ENCODE measurements around the gene SEC14L2. TPM values are rescaled to one million over a fixed set of nuclear protein-coding genes. Genes with fewer than 3 reads are reported as not detected.

SEC14L2 gene
- polyA plus RNA-seq, 1 experiment, result 15.8 TPM

DNA sequence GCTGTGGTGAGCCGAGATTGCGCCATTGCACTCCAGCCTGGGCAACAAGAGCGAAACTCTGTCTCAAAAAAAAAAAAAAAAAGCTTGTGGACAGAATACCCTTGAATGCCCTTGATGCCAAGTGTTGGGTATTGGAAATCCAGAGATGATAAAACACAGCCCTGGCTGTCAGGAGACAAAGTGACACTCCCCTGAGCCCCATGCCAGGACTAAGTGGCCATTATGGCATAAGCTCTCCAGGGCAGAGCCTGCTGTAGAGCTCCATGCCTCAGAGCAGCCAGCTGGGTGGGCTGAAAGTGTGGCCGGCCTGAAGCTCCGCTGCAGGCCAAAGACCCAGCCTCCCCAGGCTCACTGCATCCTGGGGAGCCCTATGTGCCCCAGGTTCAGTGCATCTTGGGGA, 14.5 kb upstream of the SEC14L2 start:
- CTCF ChIA-PET, result interaction anchor here (0.5 to 1.5 kb wide), 2 partner anchors 94 to 127 kb away, joined by 4 read pairs; no protein-coding TSS in a partner anchor
- Histone ChIP-seq H3K9me3 (ENCODE audit: control insufficient read depth, insufficient read depth, low read length) (no peaks in the 10 kb centered on the region), H3K27me3 (ENCODE audit: control insufficient read depth, insufficient read depth, low read length) (no peaks in the 10 kb centered on the region), H3K27ac (ENCODE audit: low read depth, low read length) (no peak overlapping the region), H3K4me3 (ENCODE audit: low read depth, low read length) (no peak overlapping the region)
- POLR2A ChIA-PET, result interaction anchor here (1.0 kb wide), 1 partner anchor 26 kb away, joined by 6 read pairs; no protein-coding TSS in a partner anchor
- DNase-seq (ENCODE audit: low read depth, low spot score), result no peak
- TF ChIP-seq CTCF (IDR thresholded peaks at IDR 0.05; ENCODE audit: low read depth, low read length), result no peak

- no peaks in the 10 kb centered on the region for H3K27me3 ChIP-seq (ENCODE audit: control insufficient read depth, insufficient read depth, low read length)
- ChIA-PET POLR2A (no interaction called here), CTCF (interaction anchor here (0.5 to 1.5 kb wide), 2 partner anchors 95 to 127 kb away, joined by 4 read pairs; no protein-coding TSS in a partner anchor)
- H3K4me3 ChIP-seq (ENCODE audit: low read depth, low read length), result no peak overlapping the region
- H3K27ac ChIP-seq (ENCODE audit: low read depth, low read length), result no peak overlapping the region
- H3K9me3 ChIP-seq (ENCODE audit: control insufficient read depth, insufficient read depth, low read length), result no peaks in the 10 kb centered on the region
- no peak for TF ChIP-seq CTCF (IDR thresholded peaks at IDR 0.05; ENCODE audit: low read depth, low read length)
- no peak for DNase-seq (ENCODE audit: low read depth, low spot score)
Measured at GRCh38 chr22:30383061-30383460, 13.8 kb upstream of the SEC14L2 start.

- ChIA-PET CTCF (interaction anchor here (1.1 to 3.0 kb wide), 2 partner anchors 98 to 123 kb away, joined by 4 to 23 read pairs; no protein-coding TSS in a partner anchor), POLR2A (interaction anchor here (0.7 kb wide), 1 partner anchor 37 kb away, joined by 4 read pairs; no protein-coding TSS in a partner anchor)
- H3K4me3 ChIP-seq (ENCODE audit: low read depth, low read length), result peak overlapping the region; percentile 72
- no peaks in the 10 kb centered on the region for H3K27me3 ChIP-seq (ENCODE audit: control insufficient read depth, insufficient read depth, low read length)
- H3K27ac ChIP-seq (ENCODE audit: low read depth, low read length), result no peak overlapping the region
- no peak for DNase-seq (ENCODE audit: low read depth, low spot score)
- no peak for TF ChIP-seq CTCF (IDR thresholded peaks at IDR 0.05; ENCODE audit: low read depth, low read length)
- H3K9me3 ChIP-seq (ENCODE audit: control insufficient read depth, insufficient read depth, low read length), result peaks cover 3% of the 10 kb centered on the region; the same call in 1 of the 2 replicates
Measured at GRCh38 chr22:30385942-30386341, 10.9 kb upstream of the SEC14L2 start.

GRCh38 chr22:30386608-30386959, 10.2 kb upstream of the SEC14L2 start:
- ChIA-PET CTCF (interaction anchor here (0.6 to 3.0 kb wide), 6 partner anchors 97 to 1009 kb away, joined by 3 to 23 read pairs (median 6); no protein-coding TSS in a partner anchor), POLR2A (no interaction called here)
- no peak for DNase-seq (ENCODE audit: low read depth, low spot score)
- Histone ChIP-seq H3K4me3 (ENCODE audit: low read depth, low read length) (peak overlapping the region; percentile 72), H3K9me3 (ENCODE audit: control insufficient read depth, insufficient read depth, low read length) (peaks cover 3% of the 10 kb centered on the region; the same call in 1 of the 2 replicates), H3K27me3 (ENCODE audit: control insufficient read depth, insufficient read depth, low read length) (no peaks in the 10 kb centered on the region), H3K27ac (ENCODE audit: low read depth, low read length) (peak overlapping the region; percentile 21)
- no peak for TF ChIP-seq CTCF (IDR thresholded peaks at IDR 0.05; ENCODE audit: low read depth, low read length)

Data from AG04450 (cell line).